UCSD-AML1 (cell line): ENCODE results near the gene TMEM217.

Source experiments
- DNase-seq: peaks from one replicate; lab custom pipeline; 2025; ENCODE audit not compliant: unreplicated experiment; lab: John Stamatoyannopoulos, UW

TMEM217 gene

GRCh38 chr6:37244430-37245310 lies 13.3 kb downstream of the TMEM217 start:
- DNase-seq, result no peak

- DNase-seq, result no peak
Measured at GRCh38 chr6:37243816-37244370, 14.1 kb downstream of the TMEM217 start.

- DNase-seq, result no peak
Measured at GRCh38 chr6:37243131-37243815, 14.7 kb downstream of the TMEM217 start.

DNA sequence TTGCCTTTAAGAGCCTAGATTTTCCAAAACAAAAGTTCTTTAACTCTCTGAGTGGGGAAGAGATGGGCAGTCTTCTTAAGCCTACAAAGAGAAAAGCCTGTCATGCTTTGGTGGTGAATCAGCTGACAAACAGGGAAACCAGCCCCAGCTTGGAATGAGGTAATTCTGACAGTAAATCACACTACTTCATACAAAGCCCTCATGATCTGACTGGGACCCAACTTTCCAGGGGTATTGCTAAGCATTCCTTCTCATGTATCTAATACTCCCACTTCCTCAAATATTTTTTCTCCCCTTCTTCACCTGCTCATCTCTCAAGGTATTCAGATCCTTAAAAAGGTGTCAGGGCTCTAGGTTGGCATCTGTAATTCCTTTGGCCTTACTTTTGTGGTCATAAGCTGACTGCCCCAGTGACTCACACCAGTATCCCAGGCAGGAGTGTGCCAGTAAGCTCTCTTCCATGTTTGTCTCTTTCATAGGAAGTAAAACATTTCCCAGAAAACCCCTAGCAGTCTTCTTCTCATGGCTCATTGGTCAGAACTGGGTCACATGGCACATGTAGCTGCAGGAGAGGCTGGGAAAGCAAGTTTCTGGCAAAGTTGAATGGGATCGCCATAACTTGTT lies 15.4 kb downstream of the TMEM217 start:
- DNase-seq, result no peak

- no peak for DNase-seq
Measured at GRCh38 chr6:37241775-37242428, 16.0 kb downstream of the TMEM217 start.

- no peak for DNase-seq
Measured at GRCh38 chr6:37241131-37241530, 16.8 kb downstream of the TMEM217 start.

DNA sequence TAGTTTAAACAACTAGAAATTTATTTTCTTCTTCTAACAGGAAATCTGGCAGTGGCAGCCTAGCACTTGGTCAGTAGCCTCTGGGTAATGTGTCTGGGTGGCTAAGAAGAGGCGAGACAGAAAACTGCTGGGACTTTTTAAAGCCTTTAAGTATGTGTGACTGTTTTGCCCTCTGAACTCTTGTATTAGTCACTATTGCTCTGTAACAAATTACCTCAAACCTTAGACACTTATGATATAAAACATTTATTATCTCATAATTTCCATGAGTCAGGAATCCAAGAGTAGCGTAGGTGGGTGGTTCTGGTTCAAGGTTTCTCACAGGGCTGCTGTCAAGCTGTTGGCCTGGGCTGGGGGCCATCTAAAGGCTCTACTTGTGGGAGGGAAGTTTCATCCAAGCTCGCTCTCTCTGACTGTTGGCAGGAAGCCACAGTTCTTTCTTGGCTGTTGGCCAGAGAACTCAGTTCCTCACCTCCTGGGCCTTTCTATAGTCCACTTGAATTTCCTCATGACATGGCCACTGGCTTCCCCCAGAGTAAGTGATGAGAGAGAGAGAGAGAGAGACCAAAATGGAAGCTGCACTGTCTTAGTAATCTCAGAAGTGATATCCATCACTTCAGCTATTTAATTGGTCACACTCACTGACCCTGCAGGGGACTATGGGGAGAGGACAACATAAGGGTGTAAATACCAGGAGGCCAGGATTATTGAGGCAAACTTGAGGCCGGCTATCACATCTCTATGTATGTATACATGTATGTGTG lies 17.8 kb downstream of the TMEM217 start:
- peak; percentile 82 for DNase-seq

GRCh38 chr6:37239526-37239925 lies 18.4 kb downstream of the TMEM217 start:
- no peak for DNase-seq

DNA sequence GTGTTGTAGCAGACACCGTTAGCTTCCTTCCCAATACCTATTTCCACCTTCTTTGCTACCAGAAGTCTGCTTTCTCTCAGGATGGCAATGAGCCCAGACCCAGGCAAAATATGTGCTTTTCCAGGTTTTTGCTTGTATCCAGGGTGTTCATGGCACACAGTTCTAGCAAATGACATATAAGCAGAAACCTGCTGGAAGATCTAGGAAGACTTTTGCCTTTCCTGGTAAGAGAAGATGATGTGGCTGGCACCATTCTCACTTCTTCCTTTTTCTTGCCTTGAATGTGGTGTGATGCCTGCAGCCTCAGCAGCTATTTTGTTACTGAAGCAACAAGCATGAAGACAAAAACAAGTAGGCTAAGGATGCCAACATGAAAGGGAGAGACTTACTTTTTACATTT lies 19.6 kb downstream of the TMEM217 start:
- DNase-seq, result no peak

DNA sequence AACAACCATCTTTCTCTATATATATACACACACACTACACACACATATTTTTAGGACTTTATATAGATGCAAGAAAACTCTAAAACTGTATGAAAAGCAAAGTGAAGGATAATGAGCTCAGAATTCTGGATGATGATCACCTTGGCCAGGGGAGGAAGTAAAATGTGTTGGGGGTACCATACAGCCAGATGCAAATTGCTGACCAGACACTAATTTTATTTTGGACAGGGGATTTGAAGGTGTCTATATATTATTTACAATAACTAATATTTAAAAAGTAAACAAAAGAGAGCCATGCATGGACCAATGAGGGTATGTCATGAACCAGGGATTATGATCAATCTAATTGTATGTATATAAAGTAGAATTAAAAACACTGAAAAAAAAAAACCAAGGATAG lies 20.2 kb downstream of the TMEM217 start:
- no peak for DNase-seq

DNA sequence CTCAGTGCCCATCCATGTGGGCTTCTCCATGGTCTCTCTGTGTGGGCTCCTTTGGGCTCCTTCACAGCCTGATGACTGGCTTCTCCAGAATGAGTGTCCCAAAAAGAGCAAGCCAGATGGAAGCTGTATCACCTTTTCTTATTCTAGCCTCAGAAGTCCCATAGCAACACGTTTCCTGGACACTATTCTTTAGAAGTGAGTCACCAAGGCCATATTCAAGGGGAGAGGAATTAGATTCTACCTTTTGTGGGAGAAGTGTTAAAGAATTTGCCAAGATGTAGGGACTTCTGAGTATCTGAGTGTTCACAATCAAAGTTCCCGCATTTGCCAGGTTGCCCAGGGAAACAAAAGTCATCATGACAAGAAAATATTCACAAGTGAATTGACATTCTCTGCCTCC lies 21.0 kb downstream of the TMEM217 start:
- no peak for DNase-seq

- DNase-seq, result no peak
Measured at GRCh38 chr6:37233541-37233940, 24.4 kb downstream of the TMEM217 start.

DNA sequence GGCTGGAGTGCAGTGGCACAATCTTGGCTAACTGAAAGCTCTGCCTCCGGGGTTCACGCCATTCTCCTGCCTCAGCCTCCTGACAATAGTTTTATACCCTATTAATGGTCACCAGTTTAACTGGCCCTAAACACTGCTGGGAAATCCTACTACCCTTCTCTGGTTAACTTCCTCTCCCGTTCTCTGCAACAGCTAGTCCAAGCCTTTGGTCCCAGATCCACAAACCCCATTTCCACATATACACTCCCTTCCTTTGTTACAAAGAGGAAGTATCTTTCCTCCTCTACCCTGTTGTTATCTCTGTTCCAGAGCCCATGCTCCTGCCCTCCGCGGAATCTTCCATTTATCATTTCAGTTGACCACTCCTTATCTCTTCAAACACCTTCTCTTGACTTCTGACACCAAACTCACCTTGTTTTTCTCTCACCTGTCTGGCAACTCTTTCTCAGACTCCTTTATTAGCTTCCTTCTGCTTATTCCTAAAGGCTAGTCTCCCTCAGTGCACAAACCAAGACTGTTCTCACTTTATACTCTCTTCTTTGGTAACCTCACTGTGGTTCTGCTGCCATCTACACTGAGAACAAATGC lies 25.4 kb downstream of the TMEM217 start:
- no peak for DNase-seq

GRCh38 chr6:37230104-37230503 lies 27.8 kb downstream of the TMEM217 start:
- DNase-seq, result no peak

- no peak for DNase-seq
Measured at GRCh38 chr6:37225350-37226169, 32.4 kb downstream of the TMEM217 start.

GRCh38 chr6:37222992-37223391 lies 35.0 kb downstream of the TMEM217 start:
- no peak for DNase-seq

DNA sequence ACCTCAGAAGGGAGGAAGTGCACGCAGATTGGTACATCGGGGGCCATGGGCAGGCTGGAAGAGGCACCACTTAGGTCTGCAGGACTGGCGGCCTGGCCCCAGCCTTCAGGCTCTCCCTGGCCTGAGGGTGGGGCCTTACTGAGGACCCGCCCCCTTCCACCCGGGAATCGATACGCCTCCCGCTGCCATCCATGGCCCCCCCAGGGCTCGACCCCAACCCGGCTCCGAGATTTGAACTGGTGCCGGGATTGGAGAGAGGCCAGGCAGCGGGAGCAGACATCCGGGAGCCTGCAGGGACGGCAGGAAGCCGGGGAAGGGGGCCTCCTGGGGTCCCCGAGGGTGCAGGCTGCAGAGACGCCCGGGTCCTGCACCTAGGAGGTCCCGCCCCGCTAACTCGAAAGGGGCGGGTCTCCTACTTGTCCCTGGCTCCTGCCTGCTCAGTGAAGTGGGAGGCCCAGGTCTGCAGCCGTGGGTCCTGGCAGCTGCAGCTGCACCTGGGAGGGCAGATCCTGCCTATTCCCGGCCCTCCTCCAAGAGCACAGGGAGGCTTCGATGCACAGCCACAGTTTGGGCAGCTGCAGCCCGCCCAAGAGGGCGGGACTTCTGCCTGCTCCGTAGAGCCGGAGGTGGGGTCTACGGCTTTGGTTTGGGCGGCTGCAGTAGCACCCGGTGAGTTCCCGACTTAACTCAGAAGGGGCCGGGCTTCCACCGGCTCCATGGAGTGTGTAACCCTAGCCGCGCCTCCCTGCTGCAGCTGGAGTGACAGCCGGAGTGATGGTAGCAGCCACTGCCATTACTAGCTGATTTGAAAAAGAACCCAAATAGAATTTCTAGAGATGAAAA lies 35.6 kb downstream of the TMEM217 start:
- peak; percentile 82 for DNase-seq

- DNase-seq, result no peak
Measured at GRCh38 chr6:37221585-37222124, 36.3 kb downstream of the TMEM217 start.
